HEK293 (cell line): ENCODE measurements around the gene TEX2.

Source experiments
- CTCF ChIA-PET: fragments of 350-600 bp; formaldehyde crosslinking; extraction: SDS; loops from one replicate; lab custom pipeline; 2021; ENCODE audit warnings: antibody characterized with exemption; lab: Yijun Ruan, JAX
- POLR2A ChIA-PET: fragments of 300-600 bp; formaldehyde crosslinking; extraction: SDS; loops from one replicate; lab custom pipeline; 2020; ENCODE audit warnings: antibody characterized with exemption, inconsistent platforms; lab: Yijun Ruan, JAX
- H3K27ac ChIP-seq: fragments of 200-500 bp; sonication (Bioruptor generic); 2 replicates; pipeline ENCODE4 v1.5.1; 2014; ENCODE audit warnings: low read depth, low read length, control low read depth, inconsistent platforms; ENCODE audit errors: extremely low read depth
- H3K36me3 ChIP-seq, 2 experiments: fragments of 200-500 bp in 1 of 2; sonication (Bioruptor generic) in 1 of 2; 1 replicate in 1 of 2; 2 replicates in 1 of 2; pipeline ENCODE4 v1.5.1; 2014 to 2017; ENCODE audit warnings: inconsistent platforms in 2 of 2, low read length in 2 of 2; ENCODE audit not compliant: control insufficient read depth in 2 of 2, insufficient read depth in 1 of 2
- H3K4me1 ChIP-seq: fragments of 200-500 bp; sonication (Bioruptor generic); 2 replicates; pipeline ENCODE4 v1.5.1; 2014; ENCODE audit warnings: mild to moderate bottlenecking, low read length, inconsistent platforms; ENCODE audit not compliant: control insufficient read depth, insufficient read depth
- H3K4me3 ChIP-seq: 2 replicates; pipeline ENCODE4 v1.5.1; 2011; ENCODE audit warnings: low read depth, mild to moderate bottlenecking, control low read depth, low read length, moderate library complexity
- H3K9me3 ChIP-seq: fragments of 200-500 bp; sonication (Bioruptor generic); 2 replicates; pipeline ENCODE4 v1.5.1; 2014; ENCODE audit warnings: low read depth, low read length, inconsistent platforms; ENCODE audit not compliant: control insufficient read depth, insufficient read depth
- GLI4 ChIP-seq: fragments of 450-650 bp; formaldehyde crosslinking; IDR thresholded peaks from 2 replicates; pipeline ENCODE4 v1.5.1; 2016; ENCODE audit warnings: missing biosample characterization, missing genetic modification characterization
- IKZF3 ChIP-seq: fragments of 450-650 bp; IDR thresholded peaks from 2 replicates; pipeline ENCODE4 v1.5.0; 2018; ENCODE audit warnings: missing biosample characterization, mild to moderate bottlenecking, missing genetic modification characterization, moderate library complexity
- KLF1 ChIP-seq: fragments of 450-650 bp; formaldehyde crosslinking; IDR thresholded peaks from 2 replicates; pipeline ENCODE4 v1.5.1; 2016; ENCODE audit warnings: missing biosample characterization, missing genetic modification characterization
- PBX3 ChIP-seq: sonication (generic); formaldehyde crosslinking; IDR thresholded peaks from 2 replicates; pipeline ENCODE4 v1.8.1; 2022; ENCODE audit warnings: mild to moderate bottlenecking, moderate library complexity, missing genetic modification reagents
- SALL2 ChIP-seq: fragments of 450-650 bp; formaldehyde crosslinking; IDR thresholded peaks from 2 replicates; pipeline ENCODE4 v1.5.0; 2017; ENCODE audit warnings: missing biosample characterization, mild to moderate bottlenecking, missing genetic modification characterization, borderline replicate concordance
- SCRT1 ChIP-seq: fragments of 450-650 bp; formaldehyde crosslinking; IDR thresholded peaks from 2 replicates; pipeline ENCODE4 v1.5.1; 2016; ENCODE audit warnings: missing biosample characterization, missing genetic modification characterization, borderline replicate concordance
- TRIM28 ChIP-seq: IDR thresholded peaks from 2 replicates; pipeline ENCODE4 v1.6.1; 2011; ENCODE audit warnings: low read length, control low read depth, borderline replicate concordance
- ZNF24 ChIP-seq: fragments of 450-650 bp; formaldehyde crosslinking; IDR thresholded peaks from 2 replicates; pipeline ENCODE4 v1.5.1; 2016; ENCODE audit warnings: missing biosample characterization, missing genetic modification characterization
- ZNF501 ChIP-seq: fragments of 450-650 bp; formaldehyde crosslinking; IDR thresholded peaks from 2 replicates; pipeline ENCODE4 v1.5.1; 2016; ENCODE audit warnings: missing biosample characterization, missing genetic modification characterization
- ZNF585B ChIP-seq: fragments of 450-650 bp; formaldehyde crosslinking; IDR thresholded peaks from 2 replicates; pipeline ENCODE4 v1.5.1; 2016; ENCODE audit warnings: missing biosample characterization, missing genetic modification characterization
- ZNF704 ChIP-seq: fragments of 450-650 bp; formaldehyde crosslinking; IDR thresholded peaks from 2 replicates; pipeline ENCODE4 v1.5.1; 2016; ENCODE audit warnings: missing biosample characterization, missing genetic modification characterization
- ZNF777 ChIP-seq: fragments of 450-650 bp; formaldehyde crosslinking; IDR thresholded peaks from 2 replicates; pipeline ENCODE4 v1.5.1; 2017; ENCODE audit warnings: missing biosample characterization, missing genetic modification characterization, borderline replicate concordance
- TF ChIP-seq, protein P1 (sequence below): fragments of 450-650 bp; formaldehyde crosslinking; IDR thresholded peaks from 2 replicates; pipeline ENCODE4 v1.5.1; 2016; ENCODE audit warnings: missing biosample characterization, missing genetic modification characterization
- TF ChIP-seq, protein P2 (sequence below): fragments of 450-650 bp; IDR thresholded peaks from 2 replicates; pipeline ENCODE4 v1.5.1; 2018; ENCODE audit warnings: missing biosample characterization, mild to moderate bottlenecking, missing genetic modification characterization
- TF ChIP-seq, protein P3 (sequence below): fragments of 450-650 bp; IDR thresholded peaks from 2 replicates; pipeline ENCODE4 v1.5.1; 2018; ENCODE audit warnings: missing biosample characterization, missing genetic modification characterization

Gene TEX2

GRCh38 chr17:64256913-64257807, 5.9 kb downstream of the TEX2 start:
- Histone ChIP-seq H3K36me3 (no peaks in the 10 kb centered on the region), H3K4me1 (peaks cover 21% of the 10 kb centered on the region), H3K4me3 (no peak overlapping the region), H3K9me3 (no peaks in the 10 kb centered on the region), H3K27ac (no peak overlapping the region)
- CTCF ChIA-PET: interaction anchor here (0.6 to 1.4 kb wide), 4 partner anchors 20 to 126 kb away, joined by 3 to 4 read pairs (median 3); no protein-coding TSS in a partner anchor
- POLR2A ChIA-PET: no interaction called here
- TF ChIP-seq IKZF3: no peak
- TF ChIP-seq ZNF777: no peak
- TF ChIP-seq, protein P1, sequence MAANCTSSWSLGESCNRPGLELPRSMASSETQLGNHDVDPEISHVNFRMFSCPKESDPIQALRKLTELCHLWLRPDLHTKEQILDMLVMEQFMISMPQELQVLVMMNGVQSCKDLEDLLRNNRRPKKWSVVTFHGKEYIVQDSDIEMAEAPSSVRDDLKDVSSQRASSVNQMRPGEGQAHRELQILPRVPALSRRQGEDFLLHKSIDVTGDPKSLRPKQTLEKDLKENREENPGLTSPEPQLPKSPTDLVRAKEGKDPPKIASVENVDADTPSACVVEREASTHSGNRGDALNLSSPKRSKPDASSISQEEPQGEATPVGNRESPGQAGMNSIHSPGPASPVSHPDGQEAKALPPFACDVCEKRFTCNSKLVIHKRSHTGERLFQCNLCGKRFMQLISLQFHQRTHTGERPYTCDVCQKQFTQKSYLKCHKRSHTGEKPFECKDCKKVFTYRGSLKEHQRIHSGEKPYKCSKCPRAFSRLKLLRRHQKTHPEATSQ (tag by site-specific recombination): no peak
- TF ChIP-seq ZNF501 (tag by site-specific recombination): no peak
- TF ChIP-seq GLI4 (tag by site-specific recombination): no peak
- TF ChIP-seq TRIM28: no peak
- TF ChIP-seq, protein P2, sequence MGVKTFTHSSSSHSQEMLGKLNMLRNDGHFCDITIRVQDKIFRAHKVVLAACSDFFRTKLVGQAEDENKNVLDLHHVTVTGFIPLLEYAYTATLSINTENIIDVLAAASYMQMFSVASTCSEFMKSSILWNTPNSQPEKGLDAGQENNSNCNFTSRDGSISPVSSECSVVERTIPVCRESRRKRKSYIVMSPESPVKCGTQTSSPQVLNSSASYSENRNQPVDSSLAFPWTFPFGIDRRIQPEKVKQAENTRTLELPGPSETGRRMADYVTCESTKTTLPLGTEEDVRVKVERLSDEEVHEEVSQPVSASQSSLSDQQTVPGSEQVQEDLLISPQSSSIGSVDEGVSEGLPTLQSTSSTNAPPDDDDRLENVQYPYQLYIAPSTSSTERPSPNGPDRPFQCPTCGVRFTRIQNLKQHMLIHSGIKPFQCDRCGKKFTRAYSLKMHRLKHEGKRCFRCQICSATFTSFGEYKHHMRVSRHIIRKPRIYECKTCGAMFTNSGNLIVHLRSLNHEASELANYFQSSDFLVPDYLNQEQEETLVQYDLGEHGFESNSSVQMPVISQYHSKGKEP (tag by site-specific recombination): no peak
- TF ChIP-seq SALL2 (tag by site-specific recombination): no peak
- TF ChIP-seq ZNF24 (tag by site-specific recombination): no peak
- TF ChIP-seq SCRT1 (tag by site-specific recombination): no peak
- no peak for TF ChIP-seq ZNF704 (tag by site-specific recombination)
- no peak for TF ChIP-seq ZNF585B (tag by site-specific recombination)
- TF ChIP-seq, protein P3, sequence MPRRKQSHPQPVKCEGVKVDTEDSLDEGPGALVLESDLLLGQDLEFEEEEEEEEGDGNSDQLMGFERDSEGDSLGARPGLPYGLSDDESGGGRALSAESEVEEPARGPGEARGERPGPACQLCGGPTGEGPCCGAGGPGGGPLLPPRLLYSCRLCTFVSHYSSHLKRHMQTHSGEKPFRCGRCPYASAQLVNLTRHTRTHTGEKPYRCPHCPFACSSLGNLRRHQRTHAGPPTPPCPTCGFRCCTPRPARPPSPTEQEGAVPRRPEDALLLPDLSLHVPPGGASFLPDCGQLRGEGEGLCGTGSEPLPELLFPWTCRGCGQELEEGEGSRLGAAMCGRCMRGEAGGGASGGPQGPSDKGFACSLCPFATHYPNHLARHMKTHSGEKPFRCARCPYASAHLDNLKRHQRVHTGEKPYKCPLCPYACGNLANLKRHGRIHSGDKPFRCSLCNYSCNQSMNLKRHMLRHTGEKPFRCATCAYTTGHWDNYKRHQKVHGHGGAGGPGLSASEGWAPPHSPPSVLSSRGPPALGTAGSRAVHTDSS (tag by site-specific recombination): no peak
- TF ChIP-seq PBX3: no peak
- TF ChIP-seq, all 188 proteins: peak for 0

DNA sequence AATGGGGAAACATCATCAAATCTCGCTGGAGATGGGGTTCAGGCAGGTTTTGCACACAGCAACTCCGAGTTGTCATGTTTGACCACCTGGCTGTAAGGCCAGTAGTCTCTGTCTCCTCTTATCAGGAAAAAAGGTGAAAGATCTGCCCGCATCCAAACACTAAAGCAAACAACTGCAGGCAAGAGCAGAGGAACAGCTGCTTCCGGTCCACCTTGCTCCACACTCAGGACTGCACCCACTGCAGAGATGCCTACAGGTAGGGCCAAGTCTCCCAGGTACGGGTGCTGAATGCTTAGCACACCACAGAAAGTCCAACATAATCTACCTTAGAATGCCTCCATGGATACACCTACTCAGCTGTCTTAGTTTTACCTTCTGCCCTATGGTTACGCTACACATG, 7.3 kb downstream of the TEX2 start:
- H3K4me3 ChIP-seq: no peak overlapping the region
- POLR2A ChIA-PET: no interaction called here
- H3K27ac ChIP-seq: no peak overlapping the region
- H3K4me1 ChIP-seq: peaks cover 10% of the 10 kb centered on the region
- H3K9me3 ChIP-seq: no peaks in the 10 kb centered on the region
- no peak for TF ChIP-seq KLF1 (tag by site-specific recombination)
- TF ChIP-seq, all 188 proteins: peak for 0
- CTCF ChIA-PET: no interaction called here
- no peaks in the 10 kb centered on the region for H3K36me3 ChIP-seq
